Measurements from ENCODE around the gene MBP.

MBP gene

GRCh38 chr18:77084688-77085035 lies 47.9 kb downstream of the MBP start:
- no peak for TF ChIP-seq CTCF (IDR thresholded peaks at IDR 0.05; ENCODE audit: extremely low read depth, missing control alignments)
- no peak for DNase-seq (ENCODE audit: low spot score)

GRCh38 chr18:77082316-77082955 lies 50.1 kb downstream of the MBP start:
- TF ChIP-seq CTCF (IDR thresholded peaks at IDR 0.05; ENCODE audit: extremely low read depth, missing control alignments): no peak
- DNase-seq (ENCODE audit: low spot score): no peak

GRCh38 chr18:77081390-77081778 lies 51.2 kb downstream of the MBP start:
- DNase-seq (ENCODE audit: low spot score): no peak
- no peak for TF ChIP-seq CTCF (IDR thresholded peaks at IDR 0.05; ENCODE audit: extremely low read depth, missing control alignments)

GRCh38 chr18:77079954-77080682 lies 52.5 kb downstream of the MBP start:
- no peak for DNase-seq (ENCODE audit: low spot score)
- no peak for TF ChIP-seq CTCF (IDR thresholded peaks at IDR 0.05; ENCODE audit: extremely low read depth, missing control alignments)

- no peak for TF ChIP-seq CTCF (IDR thresholded peaks at IDR 0.05; ENCODE audit: extremely low read depth, missing control alignments)
- DNase-seq (ENCODE audit: low spot score): no peak
These were observed 53.5 kb downstream of the MBP start for GRCh38 chr18:77079088-77079487.

- TF ChIP-seq CTCF (IDR thresholded peaks at IDR 0.05; ENCODE audit: extremely low read depth, missing control alignments): no peak
These were observed 53.9 kb downstream of the MBP start for GRCh38 chr18:77078690-77079070.

GRCh38 chr18:77077941-77078689 lies 54.5 kb downstream of the MBP start:
- DNase-seq (ENCODE audit: low spot score): no peak
- TF ChIP-seq CTCF (IDR thresholded peaks at IDR 0.05; ENCODE audit: extremely low read depth, missing control alignments): no peak

More at GRCh38 chr18:77078690-77079070, 53.9 kb downstream of the MBP start:
- no peak for DNase-seq (ENCODE audit: low spot score)

All from GM20000 (cell line).